Stimulated activated CD8-positive, alpha-beta memory T cell treated with anti-CD3 and anti-CD28 coated beads, Interleukin-2, amount 100 ng/mL, for 48 hours (primary cell): ENCODE data around the gene NPIPB2.
A peak's percentile ranks its signal among the peaks of the same experiment; 100 is the strongest.
"Not testable (repeated sequence)": the region's sequence is repeated elsewhere in the genome, so short reads cannot be mapped to it uniquely, and the experiment has no call there.

Experiments used
- DNase-seq, 2 donors: peaks; one replicate each; pipeline ENCODE4 v3.0.0-alpha.2; 2020; ENCODE audit warnings: low read depth in 2 of 2

NPIPB2 gene

DNA sequence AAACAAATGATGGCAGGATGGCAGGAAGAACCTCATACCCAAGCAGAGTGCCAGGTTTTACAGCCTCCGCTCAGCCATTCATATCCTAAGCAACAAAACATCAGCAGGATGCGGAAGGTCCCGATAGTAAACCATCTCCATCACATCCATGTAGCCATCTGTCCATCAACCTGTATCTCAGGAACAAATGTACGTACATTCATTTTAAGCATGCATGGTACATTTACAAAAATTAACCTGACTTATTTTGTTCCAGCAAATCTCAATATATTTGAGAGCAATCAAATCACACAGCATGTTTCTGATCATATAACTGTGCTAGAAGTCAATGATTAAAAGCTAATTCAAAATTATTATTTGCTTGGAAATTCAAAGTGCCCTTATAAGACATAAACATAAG is at the start of gene NPIPB2:
NPIPB2 (minus strand) TSS at position 101 of the 400 bp plus-strand sequence; CDS start at position 101, 0 bp downstream.
- DNase-seq = not testable (repeated sequence)

DNA sequence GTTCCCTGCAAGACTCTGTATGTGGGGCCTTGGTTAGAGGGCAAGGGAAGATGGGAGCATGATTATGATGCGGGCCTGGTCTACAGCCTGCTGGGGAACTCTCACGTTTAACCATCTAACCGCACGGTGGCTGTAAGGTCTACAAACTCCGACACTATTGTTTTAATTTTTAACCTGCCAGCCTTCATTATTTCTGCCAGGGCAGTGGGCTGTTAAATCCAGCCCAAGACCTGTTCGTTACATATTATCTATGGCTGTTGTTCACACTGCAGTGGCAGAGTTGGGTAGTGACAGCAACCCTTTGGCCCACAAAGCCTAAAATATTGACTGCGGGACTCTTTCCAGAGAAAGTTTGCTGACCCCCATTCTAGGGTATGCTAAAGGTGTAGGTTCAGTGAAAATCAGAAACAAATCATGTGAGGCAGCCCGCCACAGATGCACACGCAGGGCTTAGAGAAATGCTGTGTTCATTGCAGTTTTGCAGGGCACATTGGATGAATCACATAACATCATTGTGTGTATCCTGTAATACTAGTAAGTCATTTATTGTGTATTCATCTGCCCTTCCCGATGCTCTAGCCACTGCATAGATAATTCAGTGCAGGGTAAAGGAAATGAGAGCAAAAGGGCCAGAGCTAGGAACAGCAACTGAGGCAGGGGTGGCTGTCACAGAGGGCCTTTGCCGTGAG is 49.0 kb upstream of the NPIPB2 start:
- DNase-seq = no peak

DNA sequence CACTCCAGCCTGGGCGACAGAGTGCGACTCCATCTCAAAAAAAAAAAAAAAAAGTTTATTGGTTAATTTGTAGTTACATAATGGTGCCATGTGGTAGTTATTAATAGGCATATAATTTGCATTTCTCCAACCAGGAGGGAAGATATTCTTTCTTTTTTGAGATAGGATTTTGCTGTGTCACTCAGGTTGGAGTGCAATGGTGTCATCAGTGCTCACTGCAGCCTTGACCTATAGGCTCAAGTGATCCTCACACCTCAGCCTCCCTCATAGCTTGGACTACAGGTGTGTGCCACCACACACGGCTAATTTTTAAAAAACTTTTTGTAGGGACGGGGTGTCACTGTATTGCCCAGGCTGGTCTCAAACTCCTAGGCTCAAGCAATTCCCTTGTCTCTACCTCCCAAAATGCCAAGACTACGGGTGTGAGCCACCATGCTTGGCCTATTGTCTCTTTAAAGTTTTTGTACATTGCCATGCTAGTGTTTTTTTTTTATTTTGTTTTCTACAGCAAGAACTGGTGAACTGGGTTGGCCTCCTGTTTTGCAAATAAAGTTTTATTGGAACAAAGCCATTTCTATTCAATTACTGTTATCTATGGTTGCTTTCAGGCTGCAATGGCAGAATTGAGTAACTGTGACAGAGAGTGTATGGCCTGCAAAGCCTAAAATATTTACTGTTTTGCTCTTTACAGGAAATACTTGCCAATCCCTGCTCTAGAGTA is 46.6 kb upstream of the NPIPB2 start:
- DNase-seq = no peak

DNA sequence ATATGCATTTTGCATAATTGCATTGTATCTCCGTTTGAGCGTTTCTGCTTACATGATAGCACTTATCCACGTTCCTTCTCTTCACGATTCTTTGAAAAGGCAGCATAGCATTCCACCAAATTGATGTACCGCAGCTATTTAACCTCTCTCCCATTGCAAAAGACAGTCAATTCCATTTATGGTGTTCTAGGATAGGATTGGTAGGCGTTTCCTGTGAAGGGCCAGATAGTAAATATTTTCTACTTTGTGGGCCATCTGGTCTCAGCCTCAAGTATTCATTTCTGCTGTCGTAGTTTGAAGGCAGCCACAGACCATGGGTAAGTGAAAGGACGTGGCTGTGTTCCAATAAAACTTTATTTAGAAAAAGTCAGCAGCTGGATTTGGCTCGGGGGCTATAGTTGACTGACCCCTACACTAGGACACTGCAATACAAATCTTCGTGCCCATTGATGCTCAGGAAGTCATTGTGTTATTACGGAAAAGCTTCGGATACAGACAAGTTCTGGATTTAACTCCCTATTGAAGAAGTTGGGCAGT is 44.7 kb upstream of the NPIPB2 start:
- DNase-seq = no peak

DNA sequence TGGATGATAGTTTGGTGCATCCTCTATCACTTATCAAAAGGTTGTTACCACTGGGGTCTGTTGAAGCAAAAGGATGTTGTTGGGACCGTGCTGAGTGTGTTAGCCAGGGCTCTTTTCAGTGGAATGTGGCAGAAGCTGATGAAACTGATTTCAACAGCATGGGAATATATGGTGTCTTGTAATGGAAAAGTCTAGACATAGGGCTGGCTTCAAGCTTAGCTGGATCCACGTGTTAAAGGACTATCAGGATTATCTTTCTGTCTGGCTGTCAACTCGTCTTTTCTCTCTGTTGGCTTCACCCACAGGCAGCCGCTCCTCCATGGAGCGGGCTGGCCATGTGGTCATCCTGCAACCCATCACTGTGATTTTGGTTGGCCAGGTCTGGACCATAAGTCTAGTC is 43.4 kb upstream of the NPIPB2 start:
- DNase-seq = no peak

DNA sequence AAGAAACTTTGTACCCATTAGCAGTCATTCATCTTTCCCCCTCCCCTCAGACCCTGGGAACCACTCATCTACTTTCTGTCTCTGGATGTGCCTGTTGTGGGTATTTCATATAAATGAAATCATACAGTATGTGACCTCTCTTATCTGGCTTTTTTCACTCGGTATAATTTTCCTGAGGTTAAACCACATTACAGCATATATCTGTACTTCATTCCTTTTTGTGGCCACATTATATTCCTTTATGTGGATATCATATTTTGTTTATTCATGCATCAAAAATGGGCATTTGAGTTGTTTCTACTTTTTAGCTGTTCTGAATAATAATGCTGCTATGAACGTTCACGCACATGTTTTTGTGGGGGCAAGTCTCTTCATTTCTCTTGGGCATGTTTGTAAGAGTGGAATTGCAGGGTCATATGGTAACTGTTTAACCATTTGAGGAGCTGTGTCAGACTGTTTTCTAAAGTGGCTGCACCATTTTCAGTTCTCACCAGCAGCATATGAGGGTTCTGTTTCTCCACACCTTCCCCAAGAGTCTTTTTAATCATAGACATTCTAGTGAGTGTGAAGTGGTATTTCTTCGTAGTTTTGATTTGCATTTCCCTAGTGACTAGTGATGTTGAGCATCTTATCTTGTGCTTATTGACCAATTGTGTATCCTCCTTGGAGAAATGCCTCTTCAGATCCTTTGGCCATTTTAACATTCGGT is 38.4 kb upstream of the NPIPB2 start:
- DNase-seq = no peak

DNA sequence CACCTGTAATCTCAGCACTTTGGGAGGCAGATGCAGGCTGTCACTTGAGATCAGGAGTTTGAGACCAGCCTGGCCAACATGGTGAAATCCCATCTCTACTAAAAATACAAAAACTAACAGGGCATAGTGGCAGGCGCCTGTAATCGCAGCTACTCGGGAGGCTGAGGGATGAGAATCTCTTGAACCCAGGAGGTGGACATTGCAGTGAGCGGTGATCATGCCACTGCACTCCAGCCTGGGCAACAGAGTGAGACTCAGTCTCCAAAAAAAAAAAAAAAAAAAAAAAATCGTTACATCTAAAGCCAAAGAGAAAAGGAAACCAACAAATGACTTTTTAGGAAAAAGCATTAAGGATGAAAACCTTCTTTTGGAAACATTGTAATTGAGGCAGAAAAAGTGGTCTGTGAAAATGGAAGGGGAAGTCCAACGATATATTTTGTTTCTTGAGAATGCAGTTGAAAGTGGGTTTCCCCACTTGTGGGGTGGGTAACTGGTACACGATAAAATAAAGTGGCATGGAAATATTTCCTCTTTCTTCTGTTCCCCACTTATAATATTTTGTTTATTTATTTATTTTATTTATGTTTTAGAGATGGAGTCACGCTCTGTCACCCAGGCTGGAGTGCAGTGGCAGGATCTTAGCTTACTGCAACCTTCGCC is 37.3 kb upstream of the NPIPB2 start:
- no peak for DNase-seq

DNA sequence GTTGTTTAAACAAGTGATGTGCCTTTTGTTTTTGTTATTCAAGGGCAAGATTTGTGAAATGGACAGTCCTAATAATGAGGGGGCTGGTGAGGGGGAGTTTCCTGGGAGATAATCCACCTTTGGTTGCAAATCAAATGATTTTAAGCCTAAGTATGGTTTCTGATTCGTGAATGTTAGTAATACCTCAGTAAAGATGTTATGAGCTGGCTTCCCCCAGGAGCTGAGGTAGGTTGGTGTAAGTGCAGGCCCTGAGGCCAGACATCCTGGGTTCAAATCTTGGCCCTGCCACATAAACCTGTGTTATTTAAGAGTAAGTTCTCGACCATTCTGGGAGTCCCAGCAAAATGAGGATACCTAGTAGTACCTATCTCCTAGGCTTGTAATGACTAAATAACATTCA is 36.2 kb upstream of the NPIPB2 start:
- DNase-seq = no peak

DNA sequence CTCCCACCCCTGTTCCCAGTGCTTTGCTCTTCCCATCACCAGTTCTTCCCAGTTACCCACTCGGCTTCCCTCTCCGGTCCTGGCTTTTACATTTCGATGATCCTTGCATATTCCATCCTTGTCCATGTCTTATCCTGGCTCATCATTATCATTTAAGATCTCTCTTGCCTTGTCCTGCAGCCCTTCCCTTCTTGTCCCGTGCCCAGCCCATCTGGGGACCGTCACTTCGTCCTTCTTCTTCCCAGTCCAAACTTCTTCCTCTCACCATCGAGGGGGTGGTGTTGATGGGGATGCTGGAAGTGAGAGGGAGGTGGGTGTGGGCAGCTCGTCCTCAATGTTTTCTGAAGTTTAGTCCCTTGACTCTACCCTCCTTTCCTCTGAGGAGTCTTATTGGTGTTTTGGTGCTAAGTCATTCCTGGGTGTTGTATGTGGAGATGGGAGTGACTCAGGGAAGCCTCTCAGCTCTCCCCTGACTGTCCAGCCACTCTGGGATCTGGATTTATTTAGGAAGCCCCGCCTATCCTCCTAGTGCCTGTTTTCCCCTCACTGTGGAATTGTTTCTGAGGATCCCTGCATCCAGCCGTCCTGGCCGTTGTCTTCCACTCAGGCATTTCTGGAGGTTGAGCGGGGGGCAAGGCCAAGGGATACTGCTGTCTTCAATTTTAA is 35.7 kb upstream of the NPIPB2 start:
- DNase-seq = no peak

DNA sequence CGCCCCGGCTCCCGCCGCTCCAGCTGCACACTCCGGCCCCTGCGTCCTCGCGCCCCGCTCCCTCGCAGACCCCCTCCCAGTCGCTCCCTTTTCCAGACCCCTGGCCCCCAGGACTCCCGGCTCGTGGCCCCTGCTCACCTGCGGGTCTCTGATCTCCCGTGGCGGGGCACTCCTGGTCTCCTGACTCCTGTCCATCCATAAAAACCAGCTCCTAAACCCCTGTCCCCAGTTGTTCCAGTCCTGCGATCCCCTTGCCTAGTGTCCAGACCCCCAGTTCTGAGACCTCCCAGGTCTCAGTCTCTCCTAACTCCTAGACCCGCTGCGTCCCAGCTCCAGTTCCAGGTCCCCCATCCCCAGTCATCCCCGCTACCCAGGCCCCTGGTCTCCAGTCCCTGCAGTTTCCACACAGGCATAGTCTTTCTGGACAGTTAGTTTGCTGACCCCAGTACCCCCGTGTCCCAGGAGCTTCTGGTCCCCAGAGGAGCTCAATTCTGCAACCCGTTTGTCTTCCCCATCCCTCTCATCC is 35.1 kb upstream of the NPIPB2 start:
- peak in 1 of 2 donors; percentile 1 for DNase-seq

DNA sequence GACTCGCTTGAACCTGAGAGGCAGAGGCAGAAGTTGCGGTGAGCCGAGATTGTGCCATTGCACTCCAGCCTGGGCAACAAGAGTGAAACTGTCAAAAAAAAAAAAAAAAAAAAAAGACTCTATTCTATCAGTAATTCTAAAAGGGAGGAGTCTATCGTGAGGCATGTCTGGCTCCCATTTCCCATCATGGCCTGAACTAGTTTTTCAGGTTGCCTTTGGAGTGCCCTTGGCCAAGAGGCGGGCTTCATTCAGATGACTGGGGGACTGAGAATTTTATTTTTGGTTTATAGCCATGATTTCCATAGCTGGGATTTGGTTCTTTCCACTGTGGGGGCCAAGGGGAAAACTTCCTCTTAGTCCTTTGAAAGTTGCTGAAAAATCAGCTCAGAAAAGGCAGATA is 31.2 kb upstream of the NPIPB2 start:
- DNase-seq = no peak

DNA sequence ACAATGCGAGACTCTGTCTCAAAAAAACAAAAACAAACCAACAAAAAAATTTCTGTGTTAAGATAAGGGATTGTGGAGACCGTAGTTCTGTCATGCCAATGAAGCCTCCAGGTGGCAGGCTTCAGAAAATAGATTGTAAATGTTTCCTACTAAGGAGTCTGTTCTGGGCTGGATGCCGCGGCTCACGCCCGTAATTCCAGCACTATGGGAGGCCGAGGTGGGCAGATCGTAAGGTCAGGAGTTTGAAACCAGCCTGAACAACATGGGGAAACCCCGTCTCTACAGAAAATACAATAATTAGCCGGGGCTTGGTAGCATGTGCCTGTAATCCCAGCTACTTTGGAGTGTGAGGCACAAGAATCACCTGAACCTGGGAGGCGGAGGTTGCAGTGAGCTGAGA is 30.3 kb upstream of the NPIPB2 start:
- no peak for DNase-seq

DNA sequence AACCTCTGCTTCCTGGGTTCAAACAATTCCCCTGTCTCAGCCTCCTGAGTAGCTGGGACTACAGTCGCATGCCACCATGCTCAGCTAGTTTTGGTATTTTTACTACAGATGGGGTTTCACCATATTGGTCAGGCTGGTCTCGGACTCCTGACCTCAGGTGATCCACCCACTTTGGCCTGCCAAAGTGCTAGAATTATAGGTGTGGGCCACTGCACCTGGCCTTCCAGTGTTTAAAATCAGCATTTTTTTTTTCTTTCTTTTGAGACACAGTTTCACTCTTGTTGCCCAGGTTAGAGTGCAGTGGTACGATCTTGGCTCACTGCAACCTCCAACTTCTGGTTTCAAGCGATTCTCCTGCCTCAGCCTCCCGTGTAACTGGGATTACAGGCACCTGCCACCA is 28.4 kb upstream of the NPIPB2 start:
- not testable (repeated sequence) for DNase-seq

DNA sequence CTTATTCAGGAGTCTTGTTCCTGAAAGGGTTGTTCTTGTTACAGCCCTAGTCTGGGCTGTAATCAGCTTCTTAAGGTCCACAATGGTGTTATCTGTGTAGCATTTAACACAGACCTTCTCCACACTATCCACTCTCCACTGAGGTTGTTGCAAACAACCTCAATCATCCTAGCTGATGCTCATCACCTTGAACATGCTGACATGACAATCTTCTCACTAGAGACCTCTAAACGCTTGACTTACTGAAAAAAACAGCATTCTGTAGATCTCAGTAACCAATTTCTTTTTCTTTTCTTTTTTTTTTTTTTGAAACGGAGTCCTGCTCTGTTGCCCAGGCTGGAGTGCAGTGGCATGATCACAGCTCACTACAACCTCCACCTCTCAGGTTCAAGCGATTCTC is 26.7 kb upstream of the NPIPB2 start:
- DNase-seq = no peak

DNA sequence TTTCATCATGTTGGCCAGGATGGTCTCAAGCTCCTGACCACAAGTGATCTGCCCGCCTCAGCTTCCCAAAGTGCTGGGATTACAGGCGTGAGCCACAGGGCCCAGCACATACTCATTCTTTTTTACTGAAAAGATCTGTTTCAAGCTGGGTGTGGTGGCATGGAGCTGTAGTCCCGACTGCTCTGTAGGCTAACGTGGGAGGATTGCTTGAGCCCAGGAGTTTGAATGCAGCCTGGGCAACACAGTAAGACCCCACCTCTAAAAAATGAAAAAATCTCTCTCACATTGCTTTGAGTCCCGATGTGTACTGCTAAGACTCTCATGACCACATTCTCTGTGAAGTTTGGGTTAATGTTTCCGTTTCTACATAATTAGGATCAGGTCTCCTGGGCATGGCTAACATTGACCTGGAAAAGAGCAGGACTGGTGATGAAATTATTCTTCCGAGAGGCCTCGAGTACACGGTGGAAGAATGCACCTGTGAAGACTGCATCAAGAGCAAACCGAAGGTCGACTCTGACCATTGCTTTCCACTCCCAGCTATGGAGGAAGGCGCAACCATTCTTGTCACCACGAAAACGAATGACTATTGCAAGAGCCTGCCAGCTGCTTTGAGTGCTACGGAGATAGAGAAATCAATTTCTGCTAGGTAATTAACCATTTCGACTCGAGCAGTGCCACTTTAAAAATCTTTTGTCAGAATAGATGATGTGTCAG is 25.5 kb upstream of the NPIPB2 start:
- DNase-seq = no peak

DNA sequence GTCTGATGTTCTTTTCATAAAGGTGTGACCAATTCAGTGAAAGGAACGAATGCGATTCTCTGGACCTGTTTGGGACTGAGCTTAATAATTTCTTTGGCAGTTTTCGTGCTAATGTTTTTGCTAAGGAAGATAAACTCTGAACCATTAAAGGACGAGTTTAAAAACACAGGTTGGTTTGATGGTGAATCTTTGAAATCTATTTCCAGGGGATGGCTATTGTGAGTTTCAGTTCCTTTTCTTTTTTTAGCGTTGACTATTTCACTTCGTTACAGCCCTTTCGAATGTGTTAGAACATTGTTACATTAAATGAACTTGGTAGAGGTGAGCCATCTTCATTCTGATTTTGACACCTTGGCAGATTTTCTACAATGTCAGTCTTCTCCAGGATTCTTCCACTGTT is 24.3 kb upstream of the NPIPB2 start:
- no peak for DNase-seq

DNA sequence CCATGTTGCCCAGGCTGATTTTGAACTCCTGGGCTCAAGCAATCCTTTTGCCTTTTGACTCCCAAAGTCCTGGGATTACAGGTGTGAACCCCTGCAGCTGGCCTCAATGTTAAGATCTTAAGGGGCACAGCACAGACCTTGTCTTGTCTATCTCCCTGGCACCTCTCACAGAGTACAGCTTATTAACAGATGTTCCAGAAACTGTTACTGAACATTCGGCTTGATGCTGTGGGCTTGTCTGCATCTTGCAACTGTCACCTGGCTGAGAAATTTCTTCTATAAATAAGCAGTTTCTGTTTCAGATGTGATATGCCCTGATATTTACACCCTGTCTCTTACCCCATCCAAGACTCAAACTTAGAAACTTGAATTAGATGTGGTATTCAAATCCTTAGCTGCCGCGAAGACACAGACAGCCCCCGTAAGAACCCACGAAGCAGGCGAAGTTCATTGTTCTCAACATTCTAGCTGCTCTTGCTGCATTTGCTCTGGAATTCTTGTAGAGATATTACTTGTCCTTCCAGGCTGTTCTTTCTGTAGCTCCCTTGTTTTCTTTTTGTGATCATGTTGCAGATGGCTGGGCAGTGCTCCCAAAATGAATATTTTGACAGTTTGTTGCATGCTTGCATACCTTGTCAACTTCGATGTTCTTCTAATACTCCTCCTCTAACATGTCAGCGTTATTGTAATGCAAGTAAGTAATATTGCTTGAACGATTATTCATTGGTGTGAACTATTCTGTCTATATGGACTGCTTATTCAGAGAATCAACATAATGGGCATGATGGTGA is 23.1 kb upstream of the NPIPB2 start, which contains the start of gene TNFRSF17:
TNFRSF17 (plus strand) TSS at position 450 of the 791 bp plus-strand sequence; CDS start at position 565, 115 bp downstream.
- DNase-seq = no peak

DNA sequence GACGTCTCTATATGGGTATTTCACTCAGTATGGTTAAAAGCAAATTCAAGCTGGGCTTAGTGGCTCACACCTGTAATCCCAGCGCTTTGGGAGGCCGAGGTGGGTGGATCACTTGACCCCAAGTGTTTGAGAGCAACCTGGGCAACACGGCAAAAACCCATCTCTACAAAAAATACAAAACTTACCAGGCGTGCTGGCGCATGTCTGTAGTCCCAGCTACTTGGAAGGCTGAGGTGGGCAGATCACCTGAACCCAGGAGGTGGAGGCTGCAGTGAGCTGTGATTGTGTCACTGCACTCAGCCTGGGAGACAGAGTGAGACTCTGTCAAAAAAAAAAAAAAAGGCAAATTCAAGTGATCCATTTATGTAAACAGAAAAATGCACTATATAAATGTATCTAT is 21.9 kb upstream of the NPIPB2 start:
- no peak for DNase-seq

DNA sequence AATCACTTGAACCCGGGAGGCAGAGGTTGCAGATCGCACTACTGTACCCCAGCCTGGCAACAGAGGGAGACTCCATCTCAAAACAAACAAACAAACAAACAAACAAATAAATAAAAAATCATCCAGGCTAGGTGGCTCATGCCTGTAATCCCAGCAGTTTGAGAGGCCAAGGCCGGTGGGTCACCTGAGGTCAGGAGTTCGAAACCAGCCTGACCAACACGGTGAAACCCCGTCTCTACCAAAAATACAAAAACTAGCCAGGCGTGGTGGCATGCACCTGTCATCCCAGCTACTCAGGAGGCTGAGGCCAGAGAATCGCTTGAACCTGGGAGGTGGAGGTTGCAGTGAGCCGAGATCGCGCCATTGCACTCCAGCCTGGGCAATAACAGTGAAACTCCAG is 21.1 kb upstream of the NPIPB2 start:
- DNase-seq = not testable (repeated sequence)

DNA sequence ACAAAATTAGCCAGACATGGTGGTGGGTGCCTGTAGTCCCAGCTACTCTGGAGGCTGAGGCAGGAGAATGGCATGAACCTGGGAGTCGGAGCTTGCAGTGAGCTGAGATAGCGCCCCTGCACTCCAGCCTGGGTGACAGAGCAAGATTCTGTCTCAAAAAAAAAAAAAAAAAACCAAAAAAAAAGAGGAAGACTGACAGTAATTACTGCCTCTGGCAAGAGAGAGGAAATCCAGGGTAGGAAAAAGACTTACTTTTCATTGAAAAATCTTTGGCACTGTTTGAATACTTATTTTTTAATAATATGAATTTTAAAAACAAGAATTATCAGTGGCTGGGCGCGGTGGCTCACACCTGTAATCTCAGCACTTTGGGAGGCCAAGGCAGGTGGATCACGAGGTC is 20.6 kb upstream of the NPIPB2 start:
- DNase-seq = not testable (repeated sequence)
